HUES6 (cell line): ENCODE measurements around the gene CLEC3A.
"Not testable (repeated sequence)": the region's sequence is repeated elsewhere in the genome, so short reads cannot be mapped to it uniquely, and the experiment has no call there.

Experiments used
- H3K27ac ChIP-seq: 2 replicates; pipeline ENCODE4 v1.7.0; 2013; ENCODE audit warnings: low read depth, mild to moderate bottlenecking, low read length, inconsistent platforms
- H3K27me3 ChIP-seq: 2 replicates; pipeline ENCODE4 v1.6.1; 2013; ENCODE audit warnings: low read length; ENCODE audit not compliant: control insufficient read depth, insufficient read depth
- H3K36me3 ChIP-seq: 2 replicates; pipeline ENCODE4 v1.6.1; 2013; ENCODE audit warnings: low read length; ENCODE audit not compliant: control insufficient read depth, insufficient read depth
- H3K4me1 ChIP-seq: 2 replicates; pipeline ENCODE4 v1.6.1; 2013; ENCODE audit warnings: low read length; ENCODE audit not compliant: control insufficient read depth, insufficient read depth
- H3K4me3 ChIP-seq: 2 replicates; pipeline ENCODE4 v1.5.1; 2013; ENCODE audit warnings: low read depth, low read length
- H3K9ac ChIP-seq: one replicate; pipeline ENCODE4 v1.6.1; 2013; ENCODE audit warnings: mild to moderate bottlenecking, low read length
- H3K9me3 ChIP-seq: 2 replicates; pipeline ENCODE4 v1.6.1; 2013; ENCODE audit warnings: low read depth, low read length; ENCODE audit not compliant: control insufficient read depth, insufficient read depth

The CLEC3A gene

GRCh38 chr16:78028018-78028417 is 5.7 kb downstream of the CLEC3A start:
- Histone ChIP-seq H3K4me1 (0 out of 2 replicates have a peak, but pooled peaks cover 4% of the 10 kb centered on the region), H3K9me3 (no peaks in the 10 kb centered on the region), H3K27ac (no peak overlapping the region), H3K9ac (no peak overlapping the region), H3K36me3 (no peaks in the 10 kb centered on the region), H3K4me3 (no peak overlapping the region), H3K27me3 (no peaks in the 10 kb centered on the region)

GRCh38 chr16:78034530-78034929 is 12.2 kb downstream of the CLEC3A start:
- H3K9ac ChIP-seq: no peak overlapping the region
- H3K27ac ChIP-seq: no peak overlapping the region
- H3K27me3 ChIP-seq: peaks cover 20% of the 10 kb centered on the region
- H3K4me3 ChIP-seq: no peak overlapping the region
- no peaks in the 10 kb centered on the region for H3K36me3 ChIP-seq
- no peaks in the 10 kb centered on the region for H3K4me1 ChIP-seq
- no peaks in the 10 kb centered on the region for H3K9me3 ChIP-seq

DNA sequence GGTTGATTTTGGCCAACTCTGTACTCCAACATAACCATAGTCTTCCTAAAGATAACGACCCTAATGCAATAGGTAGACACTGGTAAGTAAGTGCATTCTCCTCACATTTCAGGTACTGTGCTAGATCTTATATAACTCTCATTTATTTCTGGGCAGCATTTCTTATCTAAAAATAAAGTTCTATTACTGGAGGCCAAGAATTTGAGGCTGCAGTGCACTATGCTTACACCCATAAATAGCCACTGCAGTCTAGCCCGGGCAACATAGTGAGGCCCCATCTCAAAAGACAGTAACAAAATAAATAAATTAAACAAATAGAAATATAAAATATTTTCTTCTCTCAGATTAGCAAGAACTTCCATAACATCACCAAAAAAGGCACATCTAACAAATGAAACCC is 12.7 kb downstream of the CLEC3A start:
- H3K9me3 ChIP-seq: no peaks in the 10 kb centered on the region
- H3K9ac ChIP-seq: no peak overlapping the region
- H3K27ac ChIP-seq: no peak overlapping the region
- H3K36me3 ChIP-seq: no peaks in the 10 kb centered on the region
- H3K4me1 ChIP-seq: no peaks in the 10 kb centered on the region
- H3K27me3 ChIP-seq: peaks cover 20% of the 10 kb centered on the region
- no peak overlapping the region for H3K4me3 ChIP-seq

- peaks cover 48% of the 10 kb centered on the region for H3K27me3 ChIP-seq
- H3K4me1 ChIP-seq: no peaks in the 10 kb centered on the region
Measured at GRCh38 chr16:78040396-78040795, 18.0 kb downstream of the CLEC3A start.

DNA sequence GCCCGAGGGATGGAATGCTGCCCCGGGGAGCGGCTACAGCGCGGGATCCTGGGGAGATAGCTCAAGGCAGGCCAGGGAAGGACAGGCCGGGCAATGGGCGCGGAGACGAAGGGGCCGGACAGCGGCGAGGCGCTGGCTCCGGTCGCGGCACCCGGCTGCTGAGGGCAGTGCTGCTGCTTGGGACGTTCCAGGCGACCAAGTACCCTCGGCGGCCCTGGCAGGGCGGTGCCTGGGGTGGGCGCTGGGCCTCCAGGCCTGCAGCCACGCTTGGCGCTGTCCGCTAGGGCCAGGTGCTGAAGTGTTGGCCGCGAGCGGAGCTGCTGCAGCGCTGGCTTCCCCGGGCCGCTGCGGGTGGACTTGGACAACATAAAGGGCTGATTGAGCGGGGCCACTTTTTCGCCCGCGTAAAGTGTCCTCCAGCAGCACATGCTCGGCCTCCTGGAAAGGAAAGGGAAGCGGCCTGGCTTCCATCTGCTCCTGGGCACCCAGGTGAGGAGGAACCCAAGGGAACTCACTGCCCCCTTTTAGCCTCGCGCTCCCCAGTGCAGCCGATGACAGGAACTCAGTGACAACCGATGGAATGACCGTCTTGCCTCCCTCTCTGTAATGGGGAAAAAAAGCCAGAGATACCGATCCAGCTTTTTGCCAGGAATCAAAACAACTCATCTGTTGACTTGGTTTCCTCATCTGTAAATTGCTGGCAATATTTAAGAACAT is 23.7 kb downstream of the CLEC3A start:
- H3K4me3 ChIP-seq: peak overlapping the region; percentile 36
- H3K27ac ChIP-seq: no peak overlapping the region
- no peaks in the 10 kb centered on the region for H3K4me1 ChIP-seq
- H3K9ac ChIP-seq: no peak overlapping the region
- no peaks in the 10 kb centered on the region for H3K9me3 ChIP-seq
- H3K27me3 ChIP-seq: peaks cover 75% of the 10 kb centered on the region
- no peaks in the 10 kb centered on the region for H3K36me3 ChIP-seq

More at GRCh38 chr16:78040396-78040795, 18.0 kb downstream of the CLEC3A start:
- no peaks in the 10 kb centered on the region for H3K9me3 ChIP-seq
- no peak overlapping the region for H3K4me3 ChIP-seq
- H3K9ac ChIP-seq: no peak overlapping the region
- no peaks in the 10 kb centered on the region for H3K36me3 ChIP-seq
- H3K27ac ChIP-seq: no peak overlapping the region

GRCh38 chr16:78048319-78048718 is 26.0 kb downstream of the CLEC3A start:
- Histone ChIP-seq H3K36me3 (no peaks in the 10 kb centered on the region), H3K27ac (no peak overlapping the region), H3K9ac (no peak overlapping the region), H3K4me3 (no peak overlapping the region), H3K4me1 (no peaks in the 10 kb centered on the region), H3K27me3 (peaks cover 75% of the 10 kb centered on the region), H3K9me3 (no peaks in the 10 kb centered on the region)

DNA sequence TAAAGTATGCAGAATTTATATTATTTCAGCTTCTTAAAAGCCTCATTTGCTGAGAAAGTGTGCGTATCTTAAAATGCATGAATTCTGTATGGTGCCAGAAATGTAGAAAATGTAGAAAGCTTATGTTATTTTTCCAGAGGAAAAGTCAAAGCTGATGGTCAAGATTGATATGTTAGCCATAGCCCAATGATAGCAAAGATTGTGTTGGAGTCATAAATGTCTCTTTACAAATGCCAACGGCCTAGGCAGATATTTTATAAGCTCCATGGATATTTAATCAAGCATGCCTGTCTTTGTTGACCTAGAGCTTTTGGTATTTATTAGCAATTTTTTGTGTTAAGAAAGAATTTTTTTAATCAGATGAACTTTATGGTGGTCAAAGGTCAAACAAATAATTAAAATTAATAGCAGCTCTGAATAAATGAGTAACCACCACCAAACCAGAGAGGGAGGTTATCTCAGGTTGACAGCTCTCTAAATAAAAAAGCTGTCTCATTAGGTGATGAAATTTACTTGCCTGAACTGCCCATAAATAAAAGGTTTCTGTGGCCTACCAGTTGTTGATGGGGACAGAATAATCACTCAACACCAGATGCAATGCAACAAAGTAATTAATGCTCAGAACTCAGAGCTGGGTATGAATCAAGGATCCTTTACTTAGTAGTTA is 28.5 kb downstream of the CLEC3A start:
- no peak overlapping the region for H3K27ac ChIP-seq
- peaks cover 87% of the 10 kb centered on the region for H3K27me3 ChIP-seq
- H3K9ac ChIP-seq: no peak overlapping the region

DNA sequence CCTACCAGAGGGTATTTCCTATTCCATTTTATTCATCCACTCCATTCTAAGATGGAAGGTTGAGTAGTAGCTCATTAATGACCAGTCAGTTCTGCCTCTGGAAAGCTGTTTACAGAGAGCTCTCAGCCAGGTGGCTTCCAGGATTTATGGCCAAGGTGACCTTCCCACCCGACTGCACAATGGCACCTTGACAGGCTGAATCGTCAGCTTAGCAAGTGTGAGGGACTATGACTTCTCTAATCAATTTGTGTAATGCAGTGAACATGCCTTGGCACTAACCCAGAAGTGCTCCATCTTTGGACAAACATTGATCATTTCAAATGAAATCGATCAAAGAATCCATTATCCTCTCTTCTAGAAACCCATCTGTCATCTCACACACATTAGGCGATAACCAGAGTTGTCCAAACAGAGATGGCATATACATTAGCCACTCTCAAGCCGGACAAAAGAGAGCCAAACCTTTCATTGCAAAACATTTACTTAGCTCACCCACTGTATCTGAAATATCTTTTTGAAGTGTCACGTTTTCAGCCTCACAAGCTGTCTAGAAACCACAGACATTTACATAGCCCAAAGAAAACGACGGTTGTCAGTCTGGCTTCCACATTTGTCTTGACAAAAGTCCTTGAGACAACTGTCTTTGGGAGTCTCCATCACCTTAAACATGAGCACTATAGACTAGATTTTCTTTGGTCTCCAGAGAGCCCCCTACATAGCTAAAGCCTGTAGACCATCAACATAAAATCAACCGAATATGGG is 35.6 kb downstream of the CLEC3A start:
- Histone ChIP-seq H3K9ac (no peak overlapping the region), H3K4me3 (no peak overlapping the region), H3K36me3 (no peaks in the 10 kb centered on the region), H3K4me1 (no peaks in the 10 kb centered on the region; the same call in 1 of the 2 replicates), H3K27ac (no peak overlapping the region), H3K9me3 (no peaks in the 10 kb centered on the region), H3K27me3 (peaks cover 88% of the 10 kb centered on the region)

More for the DNA sequence above, 28.5 kb downstream of the CLEC3A start:
- no peaks in the 10 kb centered on the region for H3K9me3 ChIP-seq
- H3K36me3 ChIP-seq: no peaks in the 10 kb centered on the region
- H3K4me1 ChIP-seq: no peaks in the 10 kb centered on the region
- no peak overlapping the region for H3K4me3 ChIP-seq

GRCh38 chr16:78059806-78060205 is 37.5 kb downstream of the CLEC3A start:
- H3K27me3 ChIP-seq: peaks cover 89% of the 10 kb centered on the region
- not testable (repeated sequence) for H3K4me3 ChIP-seq, H3K9me3 ChIP-seq, H3K9ac ChIP-seq, H3K36me3 ChIP-seq, H3K4me1 ChIP-seq, H3K27ac ChIP-seq

GRCh38 chr16:78060295-78060694 is 37.9 kb downstream of the CLEC3A start:
- Histone ChIP-seq H3K27ac (no peak overlapping the region), H3K4me3 (no peak overlapping the region)

GRCh38 chr16:78060809-78061208 is 38.5 kb downstream of the CLEC3A start:
- Histone ChIP-seq H3K27me3 (peaks cover 91% of the 10 kb centered on the region), H3K36me3 (no peaks in the 10 kb centered on the region), H3K27ac (no peak overlapping the region), H3K9ac (no peak overlapping the region), H3K4me3 (no peak overlapping the region), H3K4me1 (peaks cover 3% of the 10 kb centered on the region; the same call in 1 of the 2 replicates), H3K9me3 (no peaks in the 10 kb centered on the region)

More at GRCh38 chr16:78060295-78060694, 37.9 kb downstream of the CLEC3A start:
- Histone ChIP-seq H3K27me3 (peaks cover 91% of the 10 kb centered on the region), H3K9ac (no peak overlapping the region), H3K4me1 (peaks cover 3% of the 10 kb centered on the region; the same call in 1 of the 2 replicates), H3K36me3 (no peaks in the 10 kb centered on the region), H3K9me3 (no peaks in the 10 kb centered on the region)
